DOHH2 (cell line): ENCODE measurements around the gene UGT2B10.

ENCODE experiments used
- EZH2phosphoT487 ChIP-seq: fragments of 200-600 bp; sonication (generic); IDR thresholded peaks from 2 replicates; pipeline ENCODE4 v1.6.1; 2017; ENCODE audit warnings: borderline replicate concordance, mild to moderate bottlenecking, antibody characterized with exemption, low read length, moderate library complexity, mixed read lengths
- TF ChIP-seq, protein P1 (sequence below): fragments of 200-600 bp; sonication (generic); IDR thresholded peaks from one replicate; pipeline ENCODE4 v1.5.1; 2014; ENCODE audit warnings: antibody characterized with exemption, mild to moderate bottlenecking, low read depth, low read length; ENCODE audit not compliant: poor library complexity, severe bottlenecking

DNA sequence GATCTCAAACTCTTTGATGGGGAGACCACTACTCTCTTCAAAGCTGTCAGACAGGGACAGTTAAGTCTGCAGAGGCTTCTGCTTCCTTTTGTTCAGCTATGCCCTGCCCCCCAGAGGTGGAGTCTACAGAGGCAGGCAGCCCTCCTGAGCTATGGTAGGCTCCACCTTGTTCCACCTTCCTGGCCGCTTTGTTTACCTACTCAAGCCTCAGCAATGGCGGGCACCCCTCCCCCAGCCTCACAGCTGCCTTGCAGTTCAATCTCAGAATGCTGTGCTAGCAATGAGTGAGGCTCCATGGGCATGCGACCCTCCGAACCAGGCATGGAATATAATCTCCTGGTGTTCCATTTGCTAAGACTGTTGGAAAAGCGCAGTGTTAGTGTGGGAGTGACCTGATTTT, 42.1 kb upstream of the UGT2B10 start:
- TF ChIP-seq EZH2phosphoT487, result no peak
- TF ChIP-seq, protein P1, sequence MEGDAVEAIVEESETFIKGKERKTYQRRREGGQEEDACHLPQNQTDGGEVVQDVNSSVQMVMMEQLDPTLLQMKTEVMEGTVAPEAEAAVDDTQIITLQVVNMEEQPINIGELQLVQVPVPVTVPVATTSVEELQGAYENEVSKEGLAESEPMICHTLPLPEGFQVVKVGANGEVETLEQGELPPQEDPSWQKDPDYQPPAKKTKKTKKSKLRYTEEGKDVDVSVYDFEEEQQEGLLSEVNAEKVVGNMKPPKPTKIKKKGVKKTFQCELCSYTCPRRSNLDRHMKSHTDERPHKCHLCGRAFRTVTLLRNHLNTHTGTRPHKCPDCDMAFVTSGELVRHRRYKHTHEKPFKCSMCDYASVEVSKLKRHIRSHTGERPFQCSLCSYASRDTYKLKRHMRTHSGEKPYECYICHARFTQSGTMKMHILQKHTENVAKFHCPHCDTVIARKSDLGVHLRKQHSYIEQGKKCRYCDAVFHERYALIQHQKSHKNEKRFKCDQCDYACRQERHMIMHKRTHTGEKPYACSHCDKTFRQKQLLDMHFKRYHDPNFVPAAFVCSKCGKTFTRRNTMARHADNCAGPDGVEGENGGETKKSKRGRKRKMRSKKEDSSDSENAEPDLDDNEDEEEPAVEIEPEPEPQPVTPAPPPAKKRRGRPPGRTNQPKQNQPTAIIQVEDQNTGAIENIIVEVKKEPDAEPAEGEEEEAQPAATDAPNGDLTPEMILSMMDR, result no peak
